Activated CD4-positive, alpha-beta T cell treated with anti-CD3 and anti-CD28 coated beads for 4 hours (primary cell): Measurements from ENCODE around the gene PLPP6.

Experiments used
- DNase-seq, 2 donors: peaks; one replicate each; pipeline ENCODE4 v3.0.0-alpha.2; 2020

PLPP6 gene

DNA sequence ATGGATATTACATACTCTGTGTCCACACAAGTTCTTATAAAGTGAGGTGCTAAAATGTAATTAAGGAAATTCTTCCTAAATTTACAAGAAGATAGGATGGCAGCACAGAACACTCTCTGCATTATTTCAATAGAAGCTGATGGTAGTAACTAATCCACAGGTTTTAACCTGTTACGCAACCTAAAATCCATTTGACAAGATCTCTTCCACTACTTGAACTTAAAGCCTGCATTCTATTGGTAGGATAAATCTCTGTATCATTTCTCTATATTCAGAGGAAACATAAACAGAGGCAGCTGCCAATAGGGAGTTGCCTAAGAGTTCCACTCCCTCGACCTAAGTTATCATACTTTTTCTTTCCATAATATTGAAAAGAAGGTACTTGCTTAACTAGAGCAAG lies 38.8 kb downstream of the PLPP6 start:
- DNase-seq: no peak

- DNase-seq: no peak
Measured at GRCh38 chr9:4701526-4701925, 39.4 kb downstream of the PLPP6 start.

DNA sequence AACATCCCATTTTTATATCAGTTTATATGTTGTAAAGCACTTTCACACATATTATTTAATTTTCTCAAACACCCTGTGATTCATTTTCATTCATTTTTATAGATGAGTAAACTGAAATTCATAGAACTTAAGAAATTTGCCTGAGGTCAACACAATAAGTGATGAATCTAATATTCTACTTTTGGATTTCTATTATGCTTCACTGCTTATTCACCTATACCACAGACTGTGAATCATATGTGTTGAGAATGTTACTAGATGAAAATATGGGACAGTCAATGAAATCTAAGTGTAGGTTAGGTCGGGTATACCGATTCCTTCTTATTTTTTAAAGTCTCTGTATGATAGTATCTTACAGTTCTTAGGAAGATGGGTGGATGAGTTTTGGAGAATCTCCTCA lies 42.0 kb downstream of the PLPP6 start:
- DNase-seq: no peak

GRCh38 chr9:4706021-4706420 lies 43.9 kb downstream of the PLPP6 start:
- no peak for DNase-seq

GRCh38 chr9:4706971-4707622 lies 45.0 kb downstream of the PLPP6 start:
- no peak for DNase-seq

- no peak for DNase-seq
Measured at GRCh38 chr9:4709380-4709779, 47.3 kb downstream of the PLPP6 start.

- DNase-seq: no peak
Measured at GRCh38 chr9:4713849-4714248, 51.8 kb downstream of the PLPP6 start.

GRCh38 chr9:4714266-4715016 lies 52.3 kb downstream of the PLPP6 start:
- no peak for DNase-seq
